Natural killer cell treated with Interleukin-12 subunit alpha and Interleukin-12 subunit beta and Interleukin-15 and Interleukin-18, amount 100 ng/mL, for 72 hours (primary cell): ENCODE results near the gene SPINT1. TPM values are rescaled to one million over a fixed set of nuclear protein-coding genes. Genes with fewer than 3 reads are reported as not detected.

Experiments used
- ATAC-seq, 2 donors: fragments of 150-1000 bp; cut with Tn5 transposase in 1 of 2; sonication (Bioruptor Pico), chemical (Tn5 transposase) in 1 of 2; 2 replicates each; pipeline ENCODE4 v1.10.0; 2021
- DNase-seq: peaks from one replicate; pipeline ENCODE4 v3.0.0; 2022; ENCODE audit warnings: low spot score
- H3K27ac Mint-ChIP-seq, 2 donors: 1 replicate in 1 of 2; 2 replicates in 1 of 2; pipeline ENCODE4 v1.8.0; 2022; ENCODE audit warnings: mixed read lengths in 2 of 2, mild to moderate bottlenecking in 1 of 2, moderate library complexity in 1 of 2
- H3K27me3 Mint-ChIP-seq, 2 donors: 1 replicate in 1 of 2; 2 replicates in 1 of 2; pipeline ENCODE4 v1.8.0; 2022; ENCODE audit warnings: mixed read lengths in 2 of 2
- H3K36me3 Mint-ChIP-seq: one replicate; pipeline ENCODE4 v1.8.0; 2022; ENCODE audit warnings: mixed read lengths
- H3K4me1 Mint-ChIP-seq, 2 donors: 1 replicate in 1 of 2; 2 replicates in 1 of 2; pipeline ENCODE4 v1.8.0; 2022; ENCODE audit warnings: low read depth in 2 of 2, mixed read lengths in 2 of 2, mild to moderate bottlenecking in 1 of 2
- H3K4me3 Mint-ChIP-seq: one replicate; pipeline ENCODE4 v1.8.0; 2022; ENCODE audit warnings: mixed read lengths
- H3K9me3 Mint-ChIP-seq: 2 replicates; pipeline ENCODE4 v1.8.0; 2022; ENCODE audit warnings: mixed read lengths
- total RNA-seq, 2 donors: library from RNA; stranded (reverse); gene quantifications; one replicate each; pipeline ENCODE4 v1.2.3, GENCODE V29; 2022

Gene SPINT1
- total RNA-seq: 1 to 10 TPM; 1.0 to 1.5 TPM

DNA sequence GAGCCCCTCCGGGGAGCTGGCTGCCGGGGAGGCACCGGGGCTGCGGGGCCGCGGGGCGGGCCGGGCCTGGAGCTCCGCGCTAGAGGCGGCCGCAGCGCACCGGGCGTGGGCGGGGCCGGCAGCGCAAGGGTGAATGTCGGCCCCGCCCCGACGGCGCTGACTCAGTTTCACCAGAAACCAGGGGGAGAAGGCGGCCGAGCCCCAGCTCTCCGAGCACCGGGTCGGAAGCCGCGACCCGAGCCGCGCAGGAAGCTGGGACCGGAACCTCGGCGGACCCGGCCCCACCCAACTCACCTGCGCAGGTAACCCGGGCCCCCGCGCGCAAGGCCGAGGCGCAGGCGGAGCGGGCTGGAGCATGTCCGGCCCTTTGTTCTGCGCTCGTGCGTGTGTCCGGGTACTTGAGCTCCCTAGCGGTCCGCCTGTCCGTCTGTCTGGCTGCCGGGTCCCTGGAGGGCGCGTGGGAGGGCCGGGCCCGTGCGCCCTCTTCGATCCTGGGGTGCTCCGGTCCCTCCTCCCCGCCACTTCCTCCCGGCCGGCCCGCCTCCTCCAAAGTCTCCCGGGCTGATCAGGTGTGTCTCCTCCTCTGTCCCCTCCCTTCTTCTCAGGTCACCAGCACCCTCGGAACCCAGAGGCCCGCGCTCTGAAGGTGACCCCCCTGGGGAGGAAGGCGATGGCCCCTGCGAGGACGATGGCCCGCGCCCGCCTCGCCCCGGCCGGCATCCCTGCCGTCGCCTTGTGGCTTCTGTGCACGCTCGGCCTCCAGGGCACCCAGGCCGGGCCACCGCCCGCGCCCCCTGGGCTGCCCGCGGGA, at the start of gene SPINT1:
Gene SPINT1 (plus strand): TSS at position 164 of the 811 bp plus-strand sequence. CDS start 507 bp downstream, at position 671.
- Mint-ChIP-seq H3K36me3 (no peaks in the 10 kb centered on the region), H3K9me3 (no peaks in the 10 kb centered on the region), H3K27me3 (peaks cover 7 to 23% of the 10 kb centered on the region in 2 donors), H3K4me1 (peaks cover 5 to 6% of the 10 kb centered on the region in 2 donors), H3K4me3 (peak within 1 kb of the TSS; percentile 80), H3K27ac (no peak within 1 kb of the TSS)
- DNase-seq: no peak
- ATAC-seq: peak; percentile 74 to 81

- peaks cover 7% of the 10 kb centered on the region for H3K36me3 Mint-ChIP-seq
- ATAC-seq: no peak
- DNase-seq: no peak
- H3K4me1 Mint-ChIP-seq: peaks cover 20 to 22% of the 10 kb centered on the region in 2 donors
- no peak overlapping the region for H3K4me3 Mint-ChIP-seq
- H3K9me3 Mint-ChIP-seq: no peaks in the 10 kb centered on the region
- H3K27ac Mint-ChIP-seq: no peak overlapping the region
- H3K27me3 Mint-ChIP-seq: no peaks in the 10 kb centered on the region
These were observed 47.8 kb upstream of the SPINT1 start for GRCh38 chr15:40796041-40796440.

GRCh38 chr15:40796512-40796911, 47.3 kb upstream of the SPINT1 start:
- no peak for DNase-seq
- no peak overlapping the region for H3K4me3 Mint-ChIP-seq
- H3K27ac Mint-ChIP-seq: no peak overlapping the region
- no peaks in the 10 kb centered on the region for H3K27me3 Mint-ChIP-seq
- H3K36me3 Mint-ChIP-seq: peaks cover 10% of the 10 kb centered on the region
- H3K9me3 Mint-ChIP-seq: no peaks in the 10 kb centered on the region
- no peak for ATAC-seq
- H3K4me1 Mint-ChIP-seq: peaks cover 20 to 24% of the 10 kb centered on the region in 2 donors

GRCh38 chr15:40799523-40799922, 44.3 kb upstream of the SPINT1 start:
- peaks cover 10% of the 10 kb centered on the region for H3K36me3 Mint-ChIP-seq
- H3K27ac Mint-ChIP-seq: no peak overlapping the region
- DNase-seq (no peak), ATAC-seq (no peak)
- no peaks in the 10 kb centered on the region for H3K9me3 Mint-ChIP-seq
- peaks cover 14 to 25% of the 10 kb centered on the region in 2 donors for H3K4me1 Mint-ChIP-seq
- H3K4me3 Mint-ChIP-seq: no peak overlapping the region
- no peaks in the 10 kb centered on the region for H3K27me3 Mint-ChIP-seq

DNA sequence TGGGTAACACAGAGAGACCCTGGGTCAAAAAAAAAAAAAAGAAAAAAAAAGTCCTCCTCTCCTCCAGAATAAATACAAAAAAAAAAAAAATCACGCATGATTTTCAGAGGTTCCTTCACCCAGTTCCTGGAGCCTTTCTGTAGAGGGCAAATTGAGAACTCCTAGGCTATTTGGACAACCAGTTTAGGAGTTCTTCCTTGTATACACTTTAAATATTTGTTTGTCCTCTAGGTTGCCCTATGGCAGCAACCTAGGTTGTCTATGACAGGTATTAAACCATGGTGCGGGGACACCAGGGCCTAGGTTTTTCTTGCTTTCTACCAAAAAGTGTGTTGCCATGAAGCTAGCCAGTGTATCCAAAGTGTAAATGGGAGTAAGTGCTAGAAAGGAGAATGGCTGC, 40.8 kb upstream of the SPINT1 start:
- Mint-ChIP-seq H3K27ac (no peak overlapping the region), H3K9me3 (no peaks in the 10 kb centered on the region), H3K27me3 (no peaks in the 10 kb centered on the region)

GRCh38 chr15:40803688-40804087, 40.2 kb upstream of the SPINT1 start:
- DNase-seq (no peak), ATAC-seq (no peak)
- no peaks in the 10 kb centered on the region for H3K27me3 Mint-ChIP-seq
- H3K27ac Mint-ChIP-seq: no peak overlapping the region
- no peaks in the 10 kb centered on the region for H3K9me3 Mint-ChIP-seq
- H3K4me3 Mint-ChIP-seq: no peak overlapping the region
- peaks cover 10% of the 10 kb centered on the region for H3K36me3 Mint-ChIP-seq
- H3K4me1 Mint-ChIP-seq: peaks cover 23 to 26% of the 10 kb centered on the region in 2 donors

More for the DNA sequence above, 40.8 kb upstream of the SPINT1 start:
- ATAC-seq (no peak), DNase-seq (no peak)
- H3K36me3 Mint-ChIP-seq: peaks cover 10% of the 10 kb centered on the region
- H3K4me3 Mint-ChIP-seq: no peak overlapping the region
- H3K4me1 Mint-ChIP-seq: peaks cover 25 to 26% of the 10 kb centered on the region in 2 donors

GRCh38 chr15:40806672-40807027, 37.2 kb upstream of the SPINT1 start:
- H3K4me1 Mint-ChIP-seq: peaks cover 21 to 29% of the 10 kb centered on the region in 2 donors
- H3K36me3 Mint-ChIP-seq: peaks cover 3% of the 10 kb centered on the region
- DNase-seq (no peak), ATAC-seq (no peak)
- peak overlapping the region; percentile 98 to 99 for H3K27ac Mint-ChIP-seq
- no peaks in the 10 kb centered on the region for H3K27me3 Mint-ChIP-seq
- H3K9me3 Mint-ChIP-seq: no peaks in the 10 kb centered on the region
- H3K4me3 Mint-ChIP-seq: peak overlapping the region; percentile 100

- H3K4me3 Mint-ChIP-seq: peak within 1 kb of the TSS; percentile 100
- H3K9me3 Mint-ChIP-seq: no peaks in the 10 kb centered on the region
- H3K27ac Mint-ChIP-seq: peak within 1 kb of the TSS; percentile 98 to 99
- peaks cover 18 to 25% of the 10 kb centered on the region in 2 donors for H3K4me1 Mint-ChIP-seq
- peak; percentile 99 for ATAC-seq
- DNase-seq: peak; percentile 97
- no peaks in the 10 kb centered on the region for H3K27me3 Mint-ChIP-seq
- H3K36me3 Mint-ChIP-seq: no peaks in the 10 kb centered on the region
These were observed 36.6 kb upstream of the SPINT1 start, which contains the start of the genes DNAJC17 and ZFYVE19 for GRCh38 chr15:40807028-40807887. DNAJC17 (minus strand) TSS chr15:40807473; CDS start chr15:40807446, 27 bp downstream. ZFYVE19 (plus strand) TSS chr15:40807089; CDS start chr15:40807590, 501 bp downstream.

DNA sequence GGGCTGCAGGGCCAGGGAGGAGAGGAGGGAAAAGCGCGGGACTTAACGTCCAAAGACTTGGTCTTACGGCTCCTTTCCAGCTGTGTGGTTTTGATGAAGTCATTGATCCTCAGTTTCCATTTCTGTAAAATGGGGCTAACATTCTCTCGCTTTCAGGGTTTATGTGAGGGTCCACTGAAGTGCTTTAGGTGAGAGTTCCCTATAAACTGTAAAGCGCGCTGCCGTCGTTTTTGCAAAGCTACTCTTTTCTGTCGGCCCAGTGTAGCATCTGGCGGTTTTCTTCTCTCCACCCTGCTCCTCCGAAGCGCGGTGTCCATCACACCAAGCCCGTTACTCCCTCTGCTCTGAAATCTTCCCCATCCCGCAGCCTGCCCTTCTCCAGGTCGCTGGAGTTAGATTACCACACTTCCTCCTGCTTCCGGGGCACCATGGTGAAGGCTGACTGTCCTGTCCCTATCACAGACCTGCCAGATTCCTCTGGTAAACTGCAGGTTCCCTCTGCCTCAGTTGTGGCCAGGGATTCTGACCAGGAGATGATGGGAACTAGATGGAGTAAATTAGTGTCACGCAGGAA, 35.9 kb upstream of the SPINT1 start:
- peaks cover 18 to 25% of the 10 kb centered on the region in 2 donors for H3K4me1 Mint-ChIP-seq
- H3K27ac Mint-ChIP-seq: peak overlapping the region; percentile 98 to 99
- no peak for ATAC-seq
- H3K36me3 Mint-ChIP-seq: no peaks in the 10 kb centered on the region
- H3K4me3 Mint-ChIP-seq: peak overlapping the region; percentile 100
- no peaks in the 10 kb centered on the region for H3K27me3 Mint-ChIP-seq
- H3K9me3 Mint-ChIP-seq: no peaks in the 10 kb centered on the region
- DNase-seq: no peak

DNA sequence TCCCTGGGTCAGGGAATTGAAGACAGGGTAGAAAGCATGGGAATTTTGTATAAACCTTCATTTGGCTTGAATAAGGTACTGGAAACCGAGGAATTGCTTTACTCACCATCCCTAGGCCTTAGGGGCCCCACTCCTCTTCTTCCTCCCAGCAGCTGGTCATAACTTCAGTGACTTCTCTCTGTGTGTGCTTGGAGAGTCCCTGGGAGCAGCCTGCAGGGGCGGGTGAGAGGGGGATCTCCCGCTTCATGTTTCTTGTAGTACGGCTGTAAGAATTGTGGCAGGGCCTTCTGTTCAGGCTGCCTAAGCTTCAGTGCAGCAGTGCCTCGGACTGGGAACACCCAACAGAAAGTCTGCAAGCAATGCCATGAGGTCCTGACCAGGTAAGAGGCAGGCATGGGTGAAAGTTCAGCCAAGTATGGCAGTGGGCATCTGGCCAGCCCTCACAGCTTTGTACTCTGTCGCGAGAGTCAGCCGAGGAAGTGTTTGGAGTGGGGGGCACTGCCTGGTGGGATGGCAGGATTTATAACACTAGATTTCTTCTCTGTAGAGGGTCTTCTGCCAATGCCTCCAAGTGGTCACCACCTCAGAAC, 34.9 kb upstream of the SPINT1 start:
- Mint-ChIP-seq H3K27ac (no peak overlapping the region), H3K36me3 (no peaks in the 10 kb centered on the region)

GRCh38 chr15:40812721-40813425, 31.0 kb upstream of the SPINT1 start:
- Mint-ChIP-seq H3K27me3 (no peaks in the 10 kb centered on the region), H3K4me3 (no peak overlapping the region), H3K27ac (no peak overlapping the region), H3K9me3 (no peaks in the 10 kb centered on the region), H3K36me3 (no peaks in the 10 kb centered on the region), H3K4me1 (peaks cover 8 to 12% of the 10 kb centered on the region in 2 donors)
- DNase-seq: no peak
- ATAC-seq: peak in 1 of 2 donors; percentile 17

More for the DNA sequence above, 34.9 kb upstream of the SPINT1 start:
- Mint-ChIP-seq H3K4me3 (peak overlapping the region; percentile 100), H3K9me3 (no peaks in the 10 kb centered on the region), H3K4me1 (peaks cover 14 to 25% of the 10 kb centered on the region in 2 donors), H3K27me3 (no peaks in the 10 kb centered on the region)
- ATAC-seq (no peak), DNase-seq (no peak)

GRCh38 chr15:40815042-40815698, 28.7 kb upstream of the SPINT1 start:
- H3K27ac Mint-ChIP-seq: no peak overlapping the region
- no peaks in the 10 kb centered on the region for H3K9me3 Mint-ChIP-seq
- no peak for DNase-seq
- H3K4me3 Mint-ChIP-seq: no peak overlapping the region
- ATAC-seq: no peak
- H3K36me3 Mint-ChIP-seq: no peaks in the 10 kb centered on the region
- no peaks in the 10 kb centered on the region for H3K4me1 Mint-ChIP-seq
- no peaks in the 10 kb centered on the region for H3K27me3 Mint-ChIP-seq
